AG09319 (cell line): Measurements from ENCODE around the gene KCNG2.

Experiments
- DNase-seq: peaks from one replicate; pipeline ENCODE4 v3.0.0-alpha.2; 2010; ENCODE audit warnings: low read depth; ENCODE audit errors: extremely low read depth
- CTCF ChIP-seq: IDR thresholded peaks from 2 replicates; pipeline ENCODE4 v1.5.1; 2011; ENCODE audit warnings: low read depth, mild to moderate bottlenecking, inconsistent platforms, low read length, moderate library complexity

Gene KCNG2

GRCh38 chr18:79939096-79939495, 141.4 kb downstream of the KCNG2 start:
- TF ChIP-seq CTCF: no peak
- DNase-seq: no peak

GRCh38 chr18:79940126-79940813, 142.5 kb downstream of the KCNG2 start:
- no peak for DNase-seq
- TF ChIP-seq CTCF: no peak

GRCh38 chr18:79940814-79941472, 143.2 kb downstream of the KCNG2 start:
- no peak for TF ChIP-seq CTCF

GRCh38 chr18:79941473-79942119, 143.9 kb downstream of the KCNG2 start:
- DNase-seq: no peak
- no peak for TF ChIP-seq CTCF

More at GRCh38 chr18:79940814-79941472, 143.2 kb downstream of the KCNG2 start:
- no peak for DNase-seq

GRCh38 chr18:79942211-79942610, 144.5 kb downstream of the KCNG2 start:
- TF ChIP-seq CTCF: no peak
- no peak for DNase-seq

- TF ChIP-seq CTCF: no peak
- no peak for DNase-seq
Observed at GRCh38 chr18:79942786-79943607, 145.3 kb downstream of the KCNG2 start.
